Measurements from ENCODE around the gene TRPV3. TPM values are rescaled to one million over a fixed set of nuclear protein-coding genes. Genes with fewer than 3 reads are reported as not detected.

Gene TRPV3
- total and polyA plus RNA-seq, 9 of the 15 experiments (the other 6 are each of a cell fraction or from before 2014, with no cell fraction given), result 0.03 to 0.42 (median 0.11) TPM; not detected in 1

- FAIRE-seq, result no peak
- 0% methylated on average over 1 of the region's 1 CpG for WGBS (ENCODE audit: insufficient coverage, low coverage, missing lambda C conversion rate)
- intact Hi-C loops (cut with micrococcal nuclease) (no loop called here), in situ Hi-C loops (cut with MboI) (no loop called here)
- POLR2A ChIA-PET, result interaction anchor here (1.1 kb wide), 1 partner anchor 11 kb away, joined by 3 read pairs; no protein-coding TSS in a partner anchor
- Histone ChIP-seq H3K27me3 (ENCODE audit: control insufficient read depth in 2 of 2, insufficient read depth in 2 of 2, low read length in 2 of 2) (peaks cover 0 to 13% of the 10 kb centered on the region in 2 experiments; a peak in 1 of 5 replicates), H3K9me3 (replicated peaks; ENCODE audit: control insufficient read depth, insufficient read depth, low read depth, low read length) (no peaks in the 10 kb centered on the region), H3K36me3 (ENCODE audit: control insufficient read depth, insufficient read depth, low read length) (no peaks in the 10 kb centered on the region), H3K27ac (ENCODE audit: extremely low read depth, low read depth, low read length) (no peak overlapping the region), H2AFZ (ENCODE audit: low read depth, low read length) (no peak overlapping the region), H4K20me1 (replicated peaks; ENCODE audit: control insufficient read depth, insufficient read depth, low read length) (no peaks in the 10 kb centered on the region), H3K4me3 (no peak overlapping the region), H3K79me2 (ENCODE audit: control insufficient read depth, insufficient read depth, low read length) (no peaks in the 10 kb centered on the region), H3K9me1 (ENCODE audit: control insufficient read depth, insufficient read depth, low read length) (no peaks in the 10 kb centered on the region), H3K9ac (ENCODE audit: insufficient read depth in 1 of 2, low read depth in 2 of 2, low read length in 2 of 2) (no peak overlapping the region), H3K4me2 (ENCODE audit: insufficient read depth, low read length) (no peak overlapping the region), H3K4me1 (replicated peaks in 1 of 2; ENCODE audit: control insufficient read depth in 2 of 2, insufficient read depth in 2 of 2, low read length in 2 of 2) (no peaks in the 10 kb centered on the region)
- CTCF ChIA-PET (ENCODE audit: low intra/inter-chr PET ratio), result no interaction called here
- no peak for DNase-seq (ENCODE audit: extremely low read depth in 1 of 4, low spot score in 3 of 4)
- no TSS peak for BruUV-seq (replicated peaks)
- ATAC-seq, result no peak
- TF ChIP-seq TEAD2 (tag; IDR thresholded peaks at IDR 0.05) (no peak), FOXA1 (IDR thresholded peaks at IDR 0.05; ENCODE audit: borderline replicate concordance) (no peak), ZBTB40 (IDR thresholded peaks at IDR 0.05) (no peak), ZBTB40 (CRISPR knock-in tag; IDR thresholded peaks at IDR 0.05) (no peak), MCM2 (IDR thresholded peaks at IDR 0.05; ENCODE audit: low read depth) (no peak), CBX8 (IDR thresholded peaks at IDR 0.05; ENCODE audit: borderline replicate concordance, extremely low read depth, low read depth, low read length, poor library complexity, severe bottlenecking) (no peak), DACH1 (IDR thresholded peaks at IDR 0.05; ENCODE audit: partially characterized antibody) (no peak), GTF2A2 (tag; IDR thresholded peaks at IDR 0.05) (no peak)
Observed at GRCh38 chr17:3507071-3507470, 50.5 kb downstream of the TRPV3 start.
